NCI-H187 (cell line): ENCODE measurements around the gene IL34.
"Not testable (repeated sequence)": the region's sequence is repeated elsewhere in the genome, so short reads cannot be mapped to it uniquely, and the experiment has no call there.

Experiments used
- DNase-seq, 2 experiments: peaks; one replicate each; lab custom pipeline; 2025; lab: John Stamatoyannopoulos, UW

Gene IL34

GRCh38 chr16:70646260-70647241 lies at the start of gene IL34:
IL34 (plus strand) TSS chr16:70646559; CDS start chr16:70646948, 389 bp downstream.
- DNase-seq: no peak

- DNase-seq: no peak
Measured at GRCh38 chr16:70597135-70597835, 49.1 kb upstream of the IL34 start.

- DNase-seq: no peak
Measured at GRCh38 chr16:70598937-70599503, 47.3 kb upstream of the IL34 start.

GRCh38 chr16:70600730-70601129 lies 45.6 kb upstream of the IL34 start:
- no peak for DNase-seq

GRCh38 chr16:70601576-70602575 lies 44.5 kb upstream of the IL34 start:
- no peak for DNase-seq

- no peak for DNase-seq
Measured at GRCh38 chr16:70602831-70603230, 43.5 kb upstream of the IL34 start.

- DNase-seq: no peak
Measured at GRCh38 chr16:70604407-70605282, 41.7 kb upstream of the IL34 start.

GRCh38 chr16:70605283-70605657 lies 41.1 kb upstream of the IL34 start:
- DNase-seq: no peak

GRCh38 chr16:70608521-70608920 lies 37.8 kb upstream of the IL34 start:
- DNase-seq: no peak

- DNase-seq: no peak
Measured at GRCh38 chr16:70610273-70611223, 35.8 kb upstream of the IL34 start.

GRCh38 chr16:70611224-70611598 lies 35.1 kb upstream of the IL34 start:
- no peak for DNase-seq

- DNase-seq: no peak
Measured at GRCh38 chr16:70611785-70612303, 34.5 kb upstream of the IL34 start.

- DNase-seq: no peak
Measured at GRCh38 chr16:70612931-70613330, 33.4 kb upstream of the IL34 start.

GRCh38 chr16:70614208-70614951 lies 32.0 kb upstream of the IL34 start:
- no peak for DNase-seq

GRCh38 chr16:70615945-70616344 lies 30.4 kb upstream of the IL34 start:
- DNase-seq: no peak

- DNase-seq: not testable (repeated sequence)
Measured at GRCh38 chr16:70621864-70622263, 24.5 kb upstream of the IL34 start.

- DNase-seq: no peak
Measured at GRCh38 chr16:70627696-70628095, 18.7 kb upstream of the IL34 start.

- DNase-seq: no peak
Measured at GRCh38 chr16:70630960-70631745, 15.2 kb upstream of the IL34 start.
